GM13976 (cell line): ENCODE results near the gene SPSB1.

Experiments
- DNase-seq: peaks from one replicate; pipeline ENCODE4 v3.0.0; 2012; ENCODE audit warnings: low spot score
- CTCF ChIP-seq: IDR thresholded peaks from 2 replicates; pipeline ENCODE4 v1.5.1; 2012; ENCODE audit warnings: borderline replicate concordance, mild to moderate bottlenecking; ENCODE audit not compliant: insufficient read depth; ENCODE audit errors: extremely low read depth, missing control alignments, control extremely low read depth
- in situ Hi-C: fragments of 300-500 bp; cut with MboI; formaldehyde crosslinking; loops from one replicate; pipeline ENCODE4 v1.12.0; 2022; ENCODE audit warnings: low sequenced_read_pairs, mixed read lengths, inconsistent platforms; ENCODE audit not compliant: unreplicated experiment

SPSB1 gene

GRCh38 chr1:9258629-9259028 lies 34.1 kb upstream of the SPSB1 start:
- no peak for TF ChIP-seq CTCF
- in situ Hi-C loops, result no loop called here
- no peak for DNase-seq

GRCh38 chr1:9260059-9260766 lies 32.5 kb upstream of the SPSB1 start:
- no peak for TF ChIP-seq CTCF
- no peak for DNase-seq
- in situ Hi-C loops, result no loop called here

- no peak for DNase-seq
- no peak for TF ChIP-seq CTCF
- in situ Hi-C loops, result no loop called here
These were observed 31.2 kb upstream of the SPSB1 start for GRCh38 chr1:9261496-9261895.

- no peak for TF ChIP-seq CTCF
- in situ Hi-C loops, result no loop called here
- no peak for DNase-seq
These were observed 30.4 kb upstream of the SPSB1 start for GRCh38 chr1:9262096-9262986.

- TF ChIP-seq CTCF, result no peak
- no peak for DNase-seq
- in situ Hi-C loops, result no loop called here
These were observed 29.3 kb upstream of the SPSB1 start for GRCh38 chr1:9263276-9263855.

GRCh38 chr1:9263984-9264872 lies 28.5 kb upstream of the SPSB1 start:
- DNase-seq, result no peak
- no peak for TF ChIP-seq CTCF
- in situ Hi-C loops, result no loop called here
